ENCODE data around the gene USP10.

The USP10 gene

DNA sequence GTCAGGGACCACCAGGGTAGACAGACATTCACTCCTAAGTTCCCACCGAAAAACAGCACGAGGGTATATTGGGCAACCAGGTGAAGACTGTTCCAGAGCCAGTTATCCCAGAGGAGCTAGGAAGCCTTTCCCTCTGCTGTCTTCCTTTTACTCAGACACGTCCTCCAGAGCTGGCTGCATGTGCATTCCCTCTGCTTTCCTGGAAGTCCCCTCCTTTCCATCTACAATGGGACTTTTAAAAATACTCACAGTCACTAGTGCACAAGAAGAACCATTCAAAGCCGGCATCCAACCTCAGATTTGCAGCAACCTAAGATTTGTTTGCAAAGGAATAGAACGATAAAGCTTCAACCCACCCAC is 87.4 kb downstream of the USP10 start:
- Histone ChIP-seq H3K27me3 (ENCODE audit: control insufficient read depth, insufficient read depth, low read length) (no peaks in the 10 kb centered on the region), H3K9ac (ENCODE audit: low read length) (no peak overlapping the region), H3K36me3 (ENCODE audit: control insufficient read depth, low read depth, low read length) (no peaks in the 10 kb centered on the region), H3K4me1 (ENCODE audit: control insufficient read depth, low read depth, low read length) (no peaks in the 10 kb centered on the region), H3K27ac (ENCODE audit: low read length) (no peak overlapping the region), H3K4me3 (ENCODE audit: low read length) (no peak overlapping the region), H3K9me3 (ENCODE audit: control insufficient read depth, low read depth, low read length) (no peaks in the 10 kb centered on the region)

DNA sequence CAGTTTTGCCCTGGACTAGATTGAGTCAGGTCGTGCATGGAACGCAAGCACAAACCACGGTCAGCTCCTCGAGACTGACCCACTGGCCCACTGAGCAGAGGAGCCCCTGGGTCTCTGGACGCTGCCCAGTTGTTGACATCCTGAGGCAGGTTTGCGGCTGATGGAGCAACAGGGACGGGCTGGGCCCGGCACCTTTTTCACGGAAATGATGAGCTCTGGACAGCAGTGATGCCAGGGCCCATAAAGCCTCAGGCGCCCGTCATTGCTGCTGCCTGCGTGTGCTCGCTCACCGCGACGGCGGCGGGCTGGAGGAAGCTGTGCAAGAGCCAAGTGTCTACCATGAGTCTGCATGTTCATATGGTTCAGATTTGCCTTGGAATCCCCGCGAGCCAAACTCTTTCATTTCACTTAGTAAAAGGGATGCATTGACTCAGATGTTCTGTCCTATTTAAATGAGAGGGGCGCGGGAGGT is 89.2 kb downstream of the USP10 start:
- Histone ChIP-seq H3K36me3 (ENCODE audit: control insufficient read depth, low read depth, low read length) (no peaks in the 10 kb centered on the region), H3K9me3 (ENCODE audit: control insufficient read depth, low read depth, low read length) (no peaks in the 10 kb centered on the region), H3K4me3 (ENCODE audit: low read length) (no peak overlapping the region), H3K4me1 (ENCODE audit: control insufficient read depth, low read depth, low read length) (no peaks in the 10 kb centered on the region), H3K27me3 (ENCODE audit: control insufficient read depth, insufficient read depth, low read length) (no peaks in the 10 kb centered on the region), H3K9ac (ENCODE audit: low read length) (no peak overlapping the region), H3K27ac (ENCODE audit: low read length) (no peak overlapping the region)

- no peaks in the 10 kb centered on the region for H3K9me3 ChIP-seq (ENCODE audit: control insufficient read depth, low read depth, low read length)
- no peaks in the 10 kb centered on the region for H3K4me1 ChIP-seq (ENCODE audit: control insufficient read depth, low read depth, low read length)
- H3K27ac ChIP-seq (ENCODE audit: low read length), result no peak overlapping the region
- no peaks in the 10 kb centered on the region for H3K27me3 ChIP-seq (ENCODE audit: control insufficient read depth, insufficient read depth, low read length)
- no peak overlapping the region for H3K4me3 ChIP-seq (ENCODE audit: low read length)
- H3K9ac ChIP-seq (ENCODE audit: low read length), result no peak overlapping the region
- H3K36me3 ChIP-seq (ENCODE audit: control insufficient read depth, low read depth, low read length), result no peaks in the 10 kb centered on the region
Observed at GRCh38 chr16:84789431-84789830, 89.6 kb downstream of the USP10 start.

DNA sequence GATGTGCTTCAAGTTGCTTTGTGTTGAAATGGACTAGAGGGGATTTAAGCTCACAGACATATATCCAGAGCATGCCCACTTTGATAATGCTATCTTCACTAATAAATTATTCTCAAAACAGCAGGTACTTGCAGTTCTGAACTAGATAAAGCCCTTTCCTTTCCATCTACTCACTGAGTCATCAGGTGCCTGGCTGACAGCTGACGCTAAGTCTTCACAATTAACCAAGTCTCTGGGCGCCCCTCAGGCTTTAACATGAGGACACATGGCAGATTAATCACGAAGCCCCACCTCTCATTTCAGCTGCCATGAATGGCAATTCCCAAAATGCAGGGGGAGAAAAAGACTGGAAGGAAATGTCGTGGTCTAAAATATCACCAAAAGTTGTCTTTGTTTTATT is 90.5 kb downstream of the USP10 start:
- Histone ChIP-seq H3K9ac (ENCODE audit: low read length) (no peak overlapping the region), H3K27ac (ENCODE audit: low read length) (no peak overlapping the region), H3K4me1 (ENCODE audit: control insufficient read depth, low read depth, low read length) (no peaks in the 10 kb centered on the region), H3K4me3 (ENCODE audit: low read length) (no peak overlapping the region), H3K36me3 (ENCODE audit: control insufficient read depth, low read depth, low read length) (no peaks in the 10 kb centered on the region), H3K27me3 (ENCODE audit: control insufficient read depth, insufficient read depth, low read length) (no peaks in the 10 kb centered on the region), H3K9me3 (ENCODE audit: control insufficient read depth, low read depth, low read length) (no peaks in the 10 kb centered on the region)

DNA sequence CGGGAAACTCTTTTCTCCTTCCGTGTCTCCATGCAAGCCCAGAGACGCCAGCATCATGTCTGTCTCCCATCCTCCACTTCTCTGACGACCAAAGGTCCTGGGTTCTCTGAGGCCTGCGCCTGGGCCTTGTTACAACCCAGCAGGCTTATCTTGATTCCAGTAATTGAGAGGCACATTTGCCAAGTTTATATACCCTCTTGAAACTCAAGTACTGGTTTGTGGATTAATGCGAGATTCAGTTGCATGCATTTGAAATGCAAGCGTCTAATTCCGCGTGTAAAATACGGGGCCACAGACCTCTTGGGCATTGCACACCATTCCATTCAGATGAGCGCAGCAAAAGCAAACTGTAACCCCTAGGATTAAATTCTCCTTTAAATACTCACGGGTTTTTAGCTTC is 91.3 kb downstream of the USP10 start:
- H3K4me1 ChIP-seq (ENCODE audit: control insufficient read depth, low read depth, low read length), result no peaks in the 10 kb centered on the region
- H3K27ac ChIP-seq (ENCODE audit: low read length), result no peak overlapping the region
- H3K9me3 ChIP-seq (ENCODE audit: control insufficient read depth, low read depth, low read length), result no peaks in the 10 kb centered on the region
- no peak overlapping the region for H3K9ac ChIP-seq (ENCODE audit: low read length)
- no peaks in the 10 kb centered on the region for H3K27me3 ChIP-seq (ENCODE audit: control insufficient read depth, insufficient read depth, low read length)
- no peak overlapping the region for H3K4me3 ChIP-seq (ENCODE audit: low read length)
- no peaks in the 10 kb centered on the region for H3K36me3 ChIP-seq (ENCODE audit: control insufficient read depth, low read depth, low read length)

- Histone ChIP-seq H3K36me3 (ENCODE audit: control insufficient read depth, low read depth, low read length) (no peaks in the 10 kb centered on the region), H3K4me1 (ENCODE audit: control insufficient read depth, low read depth, low read length) (no peaks in the 10 kb centered on the region), H3K4me3 (ENCODE audit: low read length) (no peak overlapping the region), H3K9ac (ENCODE audit: low read length) (no peak overlapping the region), H3K9me3 (ENCODE audit: control insufficient read depth, low read depth, low read length) (no peaks in the 10 kb centered on the region), H3K27ac (ENCODE audit: low read length) (no peak overlapping the region), H3K27me3 (ENCODE audit: control insufficient read depth, insufficient read depth, low read length) (no peaks in the 10 kb centered on the region)
Observed at GRCh38 chr16:84791501-84791900, 91.7 kb downstream of the USP10 start.

- no peaks in the 10 kb centered on the region for H3K27me3 ChIP-seq (ENCODE audit: control insufficient read depth, insufficient read depth, low read length)
- H3K9me3 ChIP-seq (ENCODE audit: control insufficient read depth, low read depth, low read length), result no peaks in the 10 kb centered on the region
- H3K36me3 ChIP-seq (ENCODE audit: control insufficient read depth, low read depth, low read length), result no peaks in the 10 kb centered on the region
- no peak overlapping the region for H3K4me3 ChIP-seq (ENCODE audit: low read length)
- H3K27ac ChIP-seq (ENCODE audit: low read length), result no peak overlapping the region
- no peak overlapping the region for H3K9ac ChIP-seq (ENCODE audit: low read length)
- no peaks in the 10 kb centered on the region for H3K4me1 ChIP-seq (ENCODE audit: control insufficient read depth, low read depth, low read length)
Observed at GRCh38 chr16:84794186-84794585, 94.4 kb downstream of the USP10 start.

GRCh38 chr16:84794626-84795025 is 94.8 kb downstream of the USP10 start:
- no peaks in the 10 kb centered on the region for H3K9me3 ChIP-seq (ENCODE audit: control insufficient read depth, low read depth, low read length)
- no peak overlapping the region for H3K4me3 ChIP-seq (ENCODE audit: low read length)
- H3K27me3 ChIP-seq (ENCODE audit: control insufficient read depth, insufficient read depth, low read length), result no peaks in the 10 kb centered on the region
- no peak overlapping the region for H3K27ac ChIP-seq (ENCODE audit: low read length)
- no peak overlapping the region for H3K9ac ChIP-seq (ENCODE audit: low read length)
- H3K36me3 ChIP-seq (ENCODE audit: control insufficient read depth, low read depth, low read length), result no peaks in the 10 kb centered on the region
- no peaks in the 10 kb centered on the region for H3K4me1 ChIP-seq (ENCODE audit: control insufficient read depth, low read depth, low read length)

DNA sequence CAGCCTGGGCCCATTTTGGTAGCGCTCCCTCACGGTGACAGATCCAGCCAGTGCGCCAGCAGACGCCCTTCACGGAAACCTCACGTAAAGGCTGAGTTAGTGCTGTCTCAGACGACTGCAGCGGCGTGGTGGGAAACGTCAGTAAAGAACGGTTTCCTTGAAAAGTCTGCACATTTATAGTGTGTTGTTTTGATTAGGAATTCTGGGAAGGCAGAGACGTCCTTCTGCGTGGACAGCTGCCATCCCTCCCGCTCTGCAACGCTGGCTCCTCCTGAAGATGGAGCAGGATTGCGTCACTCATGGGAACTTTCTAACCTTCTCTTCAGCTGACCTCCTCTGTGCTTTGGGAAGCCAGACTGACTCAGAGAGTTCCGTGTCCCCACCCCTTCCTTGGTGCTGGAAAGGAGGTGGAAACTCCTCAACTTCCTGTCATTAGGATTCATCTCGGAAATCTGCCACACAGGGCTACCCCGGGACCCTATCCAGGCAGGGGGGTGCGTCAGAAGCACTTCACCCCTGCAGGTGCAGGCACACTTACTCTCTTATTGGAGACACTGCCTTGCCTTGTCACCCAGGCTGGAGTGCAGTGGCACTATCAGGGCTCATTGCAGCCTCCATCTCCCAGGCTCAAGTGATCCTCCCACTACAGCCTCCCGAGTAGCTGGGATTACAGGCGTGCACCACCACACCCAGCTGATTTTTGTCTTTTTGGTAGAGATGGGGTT is 95.7 kb downstream of the USP10 start:
- Histone ChIP-seq H3K4me3 (ENCODE audit: low read length) (no peak overlapping the region), H3K9me3 (ENCODE audit: control insufficient read depth, low read depth, low read length) (no peaks in the 10 kb centered on the region), H3K27ac (ENCODE audit: low read length) (no peak overlapping the region), H3K9ac (ENCODE audit: low read length) (no peak overlapping the region), H3K4me1 (ENCODE audit: control insufficient read depth, low read depth, low read length) (no peaks in the 10 kb centered on the region), H3K36me3 (ENCODE audit: control insufficient read depth, low read depth, low read length) (no peaks in the 10 kb centered on the region), H3K27me3 (ENCODE audit: control insufficient read depth, insufficient read depth, low read length) (no peaks in the 10 kb centered on the region)

DNA sequence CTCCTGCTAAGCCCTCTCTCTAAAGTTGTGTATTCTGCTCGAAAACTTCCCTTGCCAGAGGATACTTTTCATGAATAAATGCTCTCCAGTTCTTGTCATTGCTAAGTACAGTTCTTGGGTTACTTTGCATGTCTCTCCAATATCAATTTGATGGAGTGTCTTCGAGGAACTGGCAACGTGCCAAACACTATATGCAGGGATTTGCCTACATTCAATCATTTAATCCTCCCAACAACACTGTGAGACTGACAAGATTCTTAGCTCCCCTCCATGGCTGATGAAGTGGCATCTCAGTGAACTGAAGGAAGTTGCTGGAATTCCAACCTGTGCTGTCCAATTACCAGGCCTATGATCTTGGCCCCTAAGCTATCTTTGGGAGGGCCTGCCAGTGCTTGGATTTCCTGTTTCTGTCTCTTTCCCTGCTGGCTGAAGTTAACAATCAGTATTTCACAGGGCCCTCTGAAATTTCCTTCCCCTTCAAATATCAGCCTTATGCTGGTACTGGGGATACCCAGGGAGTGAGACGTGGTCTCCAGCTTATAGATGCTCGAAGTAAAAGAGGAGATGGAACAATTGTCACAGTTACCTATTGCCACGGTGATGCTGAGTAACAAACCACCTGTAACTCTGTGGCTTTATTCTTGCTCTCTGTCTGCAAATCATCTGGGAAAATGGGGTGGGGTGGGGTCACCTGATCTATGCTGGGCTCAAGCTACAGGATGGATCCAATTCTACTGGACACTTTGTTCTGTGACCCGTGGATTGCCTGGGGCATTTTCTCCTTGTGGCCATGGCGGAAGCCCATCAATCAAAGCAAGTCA is 100.6 kb downstream of the USP10 start:
- H3K27me3 ChIP-seq (ENCODE audit: control insufficient read depth, insufficient read depth, low read length), result no peaks in the 10 kb centered on the region
- H3K9ac ChIP-seq (ENCODE audit: low read length), result no peak overlapping the region
- no peaks in the 10 kb centered on the region for H3K4me1 ChIP-seq (ENCODE audit: control insufficient read depth, low read depth, low read length)
- no peaks in the 10 kb centered on the region for H3K36me3 ChIP-seq (ENCODE audit: control insufficient read depth, low read depth, low read length)
- no peak overlapping the region for H3K4me3 ChIP-seq (ENCODE audit: low read length)
- no peak overlapping the region for H3K27ac ChIP-seq (ENCODE audit: low read length)
- H3K9me3 ChIP-seq (ENCODE audit: control insufficient read depth, low read depth, low read length), result no peaks in the 10 kb centered on the region

DNA sequence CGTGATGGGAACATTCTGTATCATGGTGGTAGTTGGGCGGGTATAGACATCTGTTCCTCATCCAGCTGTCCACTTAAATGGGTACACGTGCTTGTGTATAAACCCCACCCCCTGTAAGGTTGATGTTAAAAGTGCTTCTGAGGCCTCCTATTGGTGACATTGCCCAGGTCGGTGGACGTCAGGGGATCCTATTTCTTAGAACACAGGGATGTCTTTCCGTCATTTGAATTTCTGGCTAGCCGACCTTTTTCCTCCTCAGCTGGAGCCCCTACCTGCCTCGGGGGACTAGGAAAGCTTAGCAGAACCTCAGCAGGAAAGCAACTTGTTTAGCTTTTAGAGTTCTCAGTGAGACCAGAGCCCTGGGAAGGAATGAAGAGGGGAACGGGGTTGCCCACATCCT is 103.3 kb downstream of the USP10 start:
- no peaks in the 10 kb centered on the region for H3K27me3 ChIP-seq (ENCODE audit: control insufficient read depth, insufficient read depth, low read length)
- H3K27ac ChIP-seq (ENCODE audit: low read length), result no peak overlapping the region
- no peaks in the 10 kb centered on the region for H3K4me1 ChIP-seq (ENCODE audit: control insufficient read depth, low read depth, low read length)
- no peaks in the 10 kb centered on the region for H3K36me3 ChIP-seq (ENCODE audit: control insufficient read depth, low read depth, low read length)
- H3K9ac ChIP-seq (ENCODE audit: low read length), result no peak overlapping the region
- no peaks in the 10 kb centered on the region for H3K9me3 ChIP-seq (ENCODE audit: control insufficient read depth, low read depth, low read length)
- H3K4me3 ChIP-seq (ENCODE audit: low read length), result no peak overlapping the region

- Histone ChIP-seq H3K27me3 (ENCODE audit: control insufficient read depth, insufficient read depth, low read length) (no peaks in the 10 kb centered on the region), H3K27ac (ENCODE audit: low read length) (no peak overlapping the region), H3K36me3 (ENCODE audit: control insufficient read depth, low read depth, low read length) (no peaks in the 10 kb centered on the region)
Observed at GRCh38 chr16:84804326-84804725, 104.5 kb downstream of the USP10 start.

More at GRCh38 chr16:84804326-84804725, 104.5 kb downstream of the USP10 start:
- H3K9me3 ChIP-seq (ENCODE audit: control insufficient read depth, low read depth, low read length), result no peaks in the 10 kb centered on the region
- no peak overlapping the region for H3K4me3 ChIP-seq (ENCODE audit: low read length)
- H3K4me1 ChIP-seq (ENCODE audit: control insufficient read depth, low read depth, low read length), result no peaks in the 10 kb centered on the region
- H3K9ac ChIP-seq (ENCODE audit: low read length), result no peak overlapping the region

Data from iPS-18a (cell line).